HepG2 (cell line): ENCODE results near the gene FAM20A. TPM values are rescaled to one million over a fixed set of nuclear protein-coding genes. Genes with fewer than 3 reads are reported as not detected.

Experiments used
- ATAC-seq: fragments of 200-7000 bp; cut with Tn5 transposase; 3 replicates; pipeline ENCODE4 v1.9.1; 2020; ENCODE audit warnings: mild to moderate bottlenecking, moderate library complexity
- BruUV-seq: library from RNA; stranded (reverse); fragments of 400-500 nt; replicated peaks from 2 replicates; lab custom pipeline; 2021; lab: Mats Ljungman, UMichigan
- CTCF ChIA-PET: fragments of 300-600 bp; formaldehyde crosslinking; extraction: SDS; loops from one replicate; lab custom pipeline; 2021; ENCODE audit warnings: low total read pairs, inconsistent platforms, low intra/inter-chr PET ratio; lab: Yijun Ruan, JAX
- POLR2A ChIA-PET: fragments of 350-600 bp; sonication (Branson Sonifier 250); formaldehyde crosslinking; loops from one replicate; lab custom pipeline; 2020; ENCODE audit warnings: antibody characterized with exemption, inconsistent platforms; lab: Yijun Ruan, JAX
- DNase-seq: peaks from one replicate; pipeline ENCODE4 v3.0.0-alpha.2; 2015; ENCODE audit warnings: low spot score
- FAIRE-seq: peaks from 3 replicates; lab custom pipeline; 2011; peaks lifted over from hg19 to GRCh38; lab: Jason Lieb, UNC
- H2AFZ ChIP-seq: one replicate; pipeline ENCODE4 v1.6.1; 2011; ENCODE audit warnings: low read length, inconsistent platforms
- H3K27ac ChIP-seq: fragments of 300-600 bp; 3 replicates; pipeline ENCODE4 v1.8.0; 2011; ENCODE audit warnings: mixed run types, mild to moderate bottlenecking, mixed read lengths, low read length, inconsistent platforms; ENCODE audit not compliant: insufficient read depth; ENCODE audit errors: extremely low read length
- H3K27me3 ChIP-seq, 2 experiments: fragments of 200-600 bp in 1 of 2; 2 replicates in 1 of 2; 3 replicates in 1 of 2; pipeline versions ENCODE4 v1.6.0 to v1.8.0; 2011; ENCODE audit warnings: low read length in 2 of 2, mild to moderate bottlenecking in 2 of 2, moderate library complexity in 2 of 2, inconsistent platforms in 1 of 2; ENCODE audit not compliant: insufficient read depth in 2 of 2, control insufficient read depth in 1 of 2
- H3K36me3 ChIP-seq, 2 experiments: fragments of 200-600 bp in 1 of 2; replicated peaks in 1 of 2; 2 replicates in 1 of 2; 3 replicates in 1 of 2; pipeline versions ENCODE4 v1.5.1 to v1.8.0; 2011; ENCODE audit warnings: low read length in 2 of 2, inconsistent platforms in 1 of 2; ENCODE audit not compliant: insufficient read depth in 2 of 2, control insufficient read depth in 1 of 2
- H3K4me1 ChIP-seq: 2 replicates; pipeline ENCODE4 v1.5.1; 2012; ENCODE audit warnings: low read length, inconsistent platforms; ENCODE audit not compliant: insufficient read depth
- H3K4me2 ChIP-seq: 2 replicates; pipeline ENCODE4 v1.6.0; 2011; ENCODE audit warnings: low read depth, low read length, inconsistent platforms
- H3K4me3 ChIP-seq, 3 experiments: fragments of 200-600 bp in 1 of 3; sonication (generic), shearing (Covaris generic) in 1 of 3; replicated peaks in 1 of 3; 2 replicates each; pipeline ENCODE4 v1.5.1; 2011 to 2016; ENCODE audit warnings: low read length in 3 of 3, inconsistent platforms in 2 of 3, low read depth in 2 of 3, mild to moderate bottlenecking in 2 of 3, control low read depth in 1 of 3, mixed read lengths in 1 of 3; ENCODE audit not compliant: insufficient read depth in 1 of 3
- H3K79me2 ChIP-seq: one replicate; pipeline ENCODE4 v1.6.1; 2011; ENCODE audit warnings: low read length, inconsistent platforms; ENCODE audit not compliant: insufficient read depth
- H3K9ac ChIP-seq: 2 replicates; pipeline ENCODE4 v1.6.0; 2011; ENCODE audit warnings: mild to moderate bottlenecking, low read depth, low read length, inconsistent platforms; ENCODE audit not compliant: insufficient read depth
- H3K9me3 ChIP-seq: 2 replicates; pipeline ENCODE4 v1.5.1; 2012; ENCODE audit warnings: mild to moderate bottlenecking, low read length
- H4K20me1 ChIP-seq: 2 replicates; pipeline ENCODE4 v1.6.0; 2011; ENCODE audit warnings: inconsistent platforms, mild to moderate bottlenecking, low read length, moderate library complexity; ENCODE audit not compliant: insufficient read depth
- FOXK1 ChIP-seq: sonication (generic); formaldehyde crosslinking; IDR thresholded peaks from 2 replicates; pipeline ENCODE4 v1.4.0; 2020; ENCODE audit warnings: low read depth, missing genetic modification reagents, borderline replicate concordance
- GATAD2A ChIP-seq: IDR thresholded peaks from 2 replicates; pipeline ENCODE4 v1.6.1; 2016
- MAZ ChIP-seq, 2 experiments: sonication (generic) in 1 of 2; formaldehyde crosslinking in 1 of 2; IDR thresholded peaks; 2 replicates each; pipeline versions ENCODE4 v1.5.0 to v1.6.1; 2012 to 2020; ENCODE audit warnings: low read depth in 2 of 2, mild to moderate bottlenecking in 2 of 2, borderline replicate concordance in 1 of 2, improper control_type of control experiment in 1 of 2, low read length in 1 of 2, missing genetic modification reagents in 1 of 2, moderate library complexity in 1 of 2
- PHF5A ChIP-seq: IDR thresholded peaks from one replicate; pipeline ENCODE4 v1.6.1; 2018; ENCODE audit warnings: low read depth, missing genetic modification reagents; ENCODE audit not compliant: unreplicated experiment
- SKI ChIP-seq: fragments of 450-650 bp; IDR thresholded peaks from one replicate; pipeline ENCODE4 v1.6.1; 2018; ENCODE audit warnings: mild to moderate bottlenecking; ENCODE audit not compliant: partially characterized antibody
- TSC22D2 ChIP-seq: sonication (generic); formaldehyde crosslinking; IDR thresholded peaks from 2 replicates; pipeline ENCODE4 v1.5.1; 2020; ENCODE audit warnings: missing genetic modification reagents, mild to moderate bottlenecking, borderline replicate concordance
- U2AF2 ChIP-seq: fragments of 200-400 bp; formaldehyde crosslinking; IDR thresholded peaks from 2 replicates; pipeline ENCODE4 v1.6.1; 2017; ENCODE audit warnings: low read depth, mild to moderate bottlenecking, low read length
- ZFP36L2 ChIP-seq: sonication (generic); formaldehyde crosslinking; IDR thresholded peaks from 2 replicates; pipeline ENCODE4 v1.4.0; 2020; ENCODE audit warnings: missing genetic modification reagents
- ZFYVE20 ChIP-seq: sonication (generic); formaldehyde crosslinking; IDR thresholded peaks from 2 replicates; pipeline ENCODE4 v1.8.0; 2023; ENCODE audit warnings: low read depth, mild to moderate bottlenecking, moderate library complexity, missing genetic modification reagents, borderline replicate concordance
- ZMYM3 ChIP-seq: sonication (generic); formaldehyde crosslinking; IDR thresholded peaks from 2 replicates; pipeline ENCODE4 v1.5.1; 2020; ENCODE audit warnings: mild to moderate bottlenecking, missing genetic modification reagents
- ZNF12 ChIP-seq: sonication (generic); formaldehyde crosslinking; IDR thresholded peaks from 2 replicates; pipeline ENCODE4 v1.5.0; 2020; ENCODE audit warnings: missing genetic modification reagents
- ZNF121 ChIP-seq: sonication (generic); formaldehyde crosslinking; IDR thresholded peaks from 2 replicates; pipeline ENCODE4 v1.5.0; 2020; ENCODE audit warnings: mild to moderate bottlenecking, missing genetic modification reagents
- WGBS: methylation state at CpG from one replicate; pipeline ENCODE4 v1.1.6; 2017; ENCODE audit warnings: low lambda C conversion rate; 5-methylcytosine and 5-hydroxymethylcytosine counted together
- in situ Hi-C: cut with HindIII; loops from 2 replicates; pipeline ENCODE4 v1.10.0; 2017; ENCODE audit warnings: low pct_unique_long_range_greater_than_20kb; ENCODE audit not compliant: extremely low pct_ligation_motif_present
- intact Hi-C: fragments of 100-400 bp; cut with micrococcal nuclease; formaldehyde crosslinking; loops from one replicate; pipeline ENCODE4 v1.10.0; 2022; ENCODE audit not compliant: unreplicated experiment
- polyA plus RNA-seq, 8 experiments: library from polyadenylated mRNA; depleted of rRNA in 3 of 8; stranded (reverse) in 7 of 8; unstranded in 1 of 8; fragments of >200 nt; fragmentation: Illumina TruSeq in 4 of 8; extraction: Trizol in 4 of 8; gene quantifications; 2 replicates each; pipeline versions ENCODE4 v1.2.1 to v1.2.3, GENCODE V29; 2011 to 2016; ENCODE audit warnings: low read depth in 4 of 8, missing spikeins in 1 of 8, mixed read lengths in 1 of 8; ENCODE audit not compliant: insufficient read depth in 1 of 8
- total RNA-seq, 5 experiments: library from RNA; depleted of rRNA; stranded (reverse); fragments of >200 nt; fragmentation: Illumina TruSeq; extraction: Trizol; gene quantifications; 2 replicates each; pipeline ENCODE4 v1.2.3, GENCODE V29; 2016; ENCODE audit warnings: low read depth in 1 of 5
- TF ChIP-seq, protein P1 (sequence below): sonication (generic); formaldehyde crosslinking; conservative IDR thresholded peaks from 2 replicates; pipeline ENCODE4 v1.4.0; 2020; ENCODE audit warnings: missing genetic modification reagents
- TF ChIP-seq, protein P2 (sequence below): sonication (generic); formaldehyde crosslinking; IDR thresholded peaks from 2 replicates; pipeline ENCODE4 v1.4.0; 2020; ENCODE audit warnings: mild to moderate bottlenecking, missing genetic modification reagents, borderline replicate concordance
- TF ChIP-seq, protein P3 (sequence below): sonication (generic); formaldehyde crosslinking; IDR thresholded peaks from 2 replicates; pipeline ENCODE4 v1.5.0; 2020; ENCODE audit warnings: missing genetic modification reagents, mild to moderate bottlenecking, borderline replicate concordance

Gene FAM20A
- total and polyA plus RNA-seq, 2 of the 13 experiments (the other 11 are each of a cell fraction or from before 2014, with no cell fraction given): 9.3 to 20.7 TPM

DNA sequence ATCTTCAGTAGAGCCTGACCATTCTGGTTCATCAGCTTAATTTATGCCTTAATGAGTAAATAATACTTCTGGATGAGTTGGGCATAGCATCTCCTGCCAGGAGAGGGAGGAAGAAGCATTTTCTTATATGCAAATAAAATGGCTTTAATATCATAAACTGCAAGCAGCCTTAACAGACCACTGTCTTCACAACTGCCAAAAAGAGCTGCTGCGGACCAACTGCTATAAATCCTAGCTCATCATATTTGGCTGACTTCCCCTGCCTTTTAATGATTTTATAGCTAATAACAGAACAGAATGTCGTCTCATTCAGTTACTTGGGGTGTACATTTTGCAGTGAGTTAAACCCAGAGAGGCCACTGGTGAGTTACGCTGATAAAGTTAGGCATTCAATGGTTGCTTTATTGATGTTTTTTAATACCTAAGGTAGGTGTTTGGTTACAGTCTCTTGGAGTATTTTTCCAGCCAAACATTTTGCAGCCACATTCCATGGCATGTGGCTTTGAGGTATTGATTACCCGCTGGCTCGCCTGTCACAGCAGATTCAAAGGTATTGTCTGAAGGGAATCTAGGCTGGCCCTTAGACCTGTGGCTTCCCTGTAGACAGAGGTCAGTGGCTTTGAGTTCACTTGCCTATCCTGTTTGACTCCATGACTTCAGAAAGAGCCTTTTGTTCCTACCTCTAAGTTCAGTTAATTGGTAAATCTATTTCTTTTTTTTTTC is 16.4 kb downstream of the FAM20A start:
- FAIRE-seq (peak; percentile 65), ATAC-seq (peak; percentile 90), DNase-seq (peak; percentile 81)
- H3K27ac ChIP-seq: peak overlapping the region; percentile 55
- peaks cover 0 to 5% of the 10 kb centered on the region in 2 experiments; a peak in 2 of 5 replicates for H3K36me3 ChIP-seq
- H3K4me3 ChIP-seq: no peak overlapping the region
- no peak overlapping the region for H2AFZ ChIP-seq
- ChIA-PET CTCF (no interaction called here), POLR2A (interaction anchor here (1.5 kb wide), 1 partner anchor 11 kb away, joined by 5 read pairs; no protein-coding TSS in a partner anchor)
- no peaks in the 10 kb centered on the region for H3K27me3 ChIP-seq
- no TSS peak for BruUV-seq
- H3K4me2 ChIP-seq: peak overlapping the region; percentile 27
- intact Hi-C loops (loop anchor here (1.0 kb wide), 1 partner anchor 15 kb away; no protein-coding TSS in a partner anchor), in situ Hi-C loops (no loop called here)
- peaks cover 54% of the 10 kb centered on the region for H3K4me1 ChIP-seq
- H3K9ac ChIP-seq: peak overlapping the region; percentile 6; the same call in 1 of the 2 replicates
- no peaks in the 10 kb centered on the region for H4K20me1 ChIP-seq
- no peaks in the 10 kb centered on the region for H3K79me2 ChIP-seq
- H3K9me3 ChIP-seq: peaks cover 14% of the 10 kb centered on the region
- WGBS: 38% methylated on average over 5 of the region's 5 CpGs
- TF ChIP-seq SKI (peak; percentile 85), PHF5A (CRISPR knock-in tag) (no peak), ZNF12 (peak; percentile 82), ZNF121 (CRISPR knock-in tag) (no peak), ZFP36L2 (CRISPR knock-in tag) (no peak), ZMYM3 (CRISPR knock-in tag) (peak; percentile 79; the same call in 1 of the 2 replicates), MAZ (IDR thresholded peaks at IDR 0.05; ENCODE audit: borderline replicate concordance, low read depth, low read length) (no peak), MAZ (CRISPR knock-in tag; IDR thresholded peaks at IDR 0.05; ENCODE audit: low read depth) (0 out of 2 replicates have a peak, but pooled peaks have one; percentile 15), GATAD2A (CRISPR knock-in tag) (peak; percentile 91), TSC22D2 (CRISPR knock-in tag) (no peak), ZFYVE20 (CRISPR knock-in tag) (no peak), U2AF2 (no peak), FOXK1 (0 out of 2 replicates have a peak, but pooled peaks have one; percentile 30)
- TF ChIP-seq, protein P1, sequence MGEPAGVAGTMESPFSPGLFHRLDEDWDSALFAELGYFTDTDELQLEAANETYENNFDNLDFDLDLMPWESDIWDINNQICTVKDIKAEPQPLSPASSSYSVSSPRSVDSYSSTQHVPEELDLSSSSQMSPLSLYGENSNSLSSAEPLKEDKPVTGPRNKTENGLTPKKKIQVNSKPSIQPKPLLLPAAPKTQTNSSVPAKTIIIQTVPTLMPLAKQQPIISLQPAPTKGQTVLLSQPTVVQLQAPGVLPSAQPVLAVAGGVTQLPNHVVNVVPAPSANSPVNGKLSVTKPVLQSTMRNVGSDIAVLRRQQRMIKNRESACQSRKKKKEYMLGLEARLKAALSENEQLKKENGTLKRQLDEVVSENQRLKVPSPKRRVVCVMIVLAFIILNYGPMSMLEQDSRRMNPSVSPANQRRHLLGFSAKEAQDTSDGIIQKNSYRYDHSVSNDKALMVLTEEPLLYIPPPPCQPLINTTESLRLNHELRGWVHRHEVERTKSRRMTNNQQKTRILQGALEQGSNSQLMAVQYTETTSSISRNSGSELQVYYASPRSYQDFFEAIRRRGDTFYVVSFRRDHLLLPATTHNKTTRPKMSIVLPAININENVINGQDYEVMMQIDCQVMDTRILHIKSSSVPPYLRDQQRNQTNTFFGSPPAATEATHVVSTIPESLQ: no peak
- TF ChIP-seq, protein P2, sequence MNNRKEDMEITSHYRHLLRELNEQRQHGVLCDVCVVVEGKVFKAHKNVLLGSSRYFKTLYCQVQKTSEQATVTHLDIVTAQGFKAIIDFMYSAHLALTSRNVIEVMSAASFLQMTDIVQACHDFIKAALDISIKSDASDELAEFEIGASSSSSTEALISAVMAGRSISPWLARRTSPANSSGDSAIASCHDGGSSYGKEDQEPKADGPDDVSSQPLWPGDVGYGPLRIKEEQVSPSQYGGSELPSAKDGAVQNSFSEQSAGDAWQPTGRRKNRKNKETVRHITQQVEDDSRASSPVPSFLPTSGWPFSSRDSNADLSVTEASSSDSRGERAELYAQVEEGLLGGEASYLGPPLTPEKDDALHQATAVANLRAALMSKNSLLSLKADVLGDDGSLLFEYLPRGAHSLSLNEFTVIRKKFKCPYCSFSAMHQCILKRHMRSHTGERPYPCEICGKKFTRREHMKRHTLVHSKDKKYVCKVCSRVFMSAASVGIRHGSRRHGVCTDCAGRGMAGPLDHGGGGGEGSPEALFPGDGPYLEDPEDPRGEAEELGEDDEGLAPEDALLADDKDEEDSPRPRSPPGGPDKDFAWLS (CRISPR knock-in tag): no peak
- TF ChIP-seq, protein P3, sequence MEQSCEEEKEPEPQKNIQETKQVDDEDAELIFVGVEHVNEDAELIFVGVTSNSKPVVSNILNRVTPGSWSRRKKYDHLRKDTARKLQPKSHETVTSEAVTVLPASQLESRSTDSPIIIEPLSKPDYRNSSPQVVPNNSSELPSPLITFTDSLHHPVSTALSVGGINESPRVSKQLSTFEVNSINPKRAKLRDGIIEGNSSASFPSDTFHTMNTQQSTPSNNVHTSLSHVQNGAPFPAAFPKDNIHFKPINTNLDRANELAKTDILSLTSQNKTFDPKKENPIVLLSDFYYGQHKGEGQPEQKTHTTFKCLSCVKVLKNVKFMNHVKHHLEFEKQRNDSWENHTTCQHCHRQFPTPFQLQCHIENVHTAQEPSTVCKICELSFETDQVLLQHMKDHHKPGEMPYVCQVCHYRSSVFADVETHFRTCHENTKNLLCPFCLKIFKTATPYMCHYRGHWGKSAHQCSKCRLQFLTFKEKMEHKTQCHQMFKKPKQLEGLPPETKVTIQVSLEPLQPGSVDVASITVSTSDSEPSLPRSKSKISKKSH (CRISPR knock-in tag): no peak
